ENCODE data around the gene BIN2.

Gene BIN2

GRCh38 chr12:51323966-51324895 lies at the start of gene BIN2:
Gene BIN2, minus strand, starts transcription at chr12:51324174. Its CDS starts 72 bp downstream, at chr12:51324102.
- DNase-seq = no peak

- no peak for DNase-seq
Measured at GRCh38 chr12:51373187-51373586, 49.2 kb upstream of the BIN2 start.

DNA sequence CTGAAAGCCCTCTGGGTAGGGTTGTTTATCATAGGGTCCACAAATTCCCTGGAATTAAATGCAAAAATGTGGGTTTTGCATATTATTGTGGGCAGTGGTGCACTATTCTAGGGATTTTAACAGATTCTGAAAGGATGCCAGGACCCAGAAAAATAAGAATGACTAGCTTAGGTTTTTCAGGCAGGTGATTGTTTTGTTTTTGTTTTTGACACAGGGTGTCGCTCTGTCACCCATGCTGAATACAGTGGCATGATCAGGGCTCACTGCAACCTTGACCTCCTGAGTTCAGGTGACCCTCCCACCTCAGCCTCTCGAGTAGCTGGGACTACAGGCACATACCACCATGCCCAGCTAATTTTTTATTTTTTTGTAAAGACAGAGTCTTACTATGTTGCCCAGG lies 48.0 kb upstream of the BIN2 start:
- no peak for DNase-seq

- peak; percentile 7 to 54 for DNase-seq
Measured at GRCh38 chr12:51371295-51371953, 47.5 kb upstream of the BIN2 start.

DNA sequence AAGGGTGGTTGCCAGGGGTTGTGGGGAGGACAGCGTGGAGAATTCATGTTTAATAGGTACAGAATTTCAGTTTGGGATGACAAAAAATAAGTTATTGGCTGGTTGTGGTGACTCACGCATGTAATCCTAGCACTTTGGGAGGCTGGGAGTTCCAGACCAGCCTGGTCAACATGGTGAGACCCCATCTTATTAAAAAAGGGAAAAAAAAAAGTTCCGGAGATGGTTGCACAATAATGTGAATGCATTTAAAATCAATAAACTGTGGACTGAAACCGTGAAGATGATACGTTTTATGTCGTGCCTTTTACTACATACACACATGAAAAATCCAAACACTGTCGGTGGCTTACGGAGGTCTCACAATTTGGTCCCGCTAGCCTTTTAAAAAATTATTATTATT lies 46.7 kb upstream of the BIN2 start:
- no peak for DNase-seq

DNA sequence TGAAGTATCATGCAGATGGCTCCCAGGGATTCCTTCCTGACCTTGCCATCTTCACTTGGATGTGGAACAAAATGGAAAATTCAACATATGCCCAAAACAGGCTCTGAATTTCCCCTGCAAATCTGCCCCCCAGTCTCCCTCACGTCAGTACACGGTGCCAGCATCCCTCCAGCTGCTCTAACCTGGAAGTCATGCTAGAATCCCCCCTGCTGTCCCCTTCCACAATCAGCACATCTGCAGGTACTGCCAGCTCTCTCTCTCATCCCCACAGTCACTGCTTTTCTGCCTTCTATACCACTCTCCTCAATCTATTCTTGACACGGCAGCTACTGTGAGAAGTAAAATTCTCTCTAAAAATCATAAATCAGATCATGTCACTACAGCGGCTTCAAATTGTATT lies 45.6 kb upstream of the BIN2 start:
- no peak for DNase-seq

- DNase-seq = no peak
Measured at GRCh38 chr12:51368640-51369517, 44.9 kb upstream of the BIN2 start.

DNA sequence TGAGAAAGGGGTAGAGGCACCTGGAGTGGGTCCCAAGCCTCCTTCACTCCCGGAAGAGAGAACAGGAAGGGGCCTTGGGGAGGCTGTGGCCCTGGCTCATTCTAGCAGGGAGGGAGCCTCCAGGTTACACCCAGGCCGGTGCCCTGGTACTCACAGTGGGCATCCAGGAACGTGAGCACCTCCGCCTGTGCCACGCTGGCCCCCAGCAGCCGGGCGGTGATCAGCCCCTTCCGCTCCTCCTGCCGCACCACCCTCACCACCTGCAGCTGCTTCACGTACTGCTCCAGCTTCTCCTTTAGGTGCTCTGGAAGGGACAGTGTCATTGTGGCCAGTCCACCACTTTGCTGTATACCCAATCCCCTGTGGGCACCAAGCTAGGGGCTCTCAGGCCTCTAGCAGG lies 41.3 kb upstream of the BIN2 start:
- no peak for DNase-seq

- no peak for DNase-seq
Measured at GRCh38 chr12:51364001-51364400, 40.0 kb upstream of the BIN2 start.

GRCh38 chr12:51362747-51363342 lies 38.9 kb upstream of the BIN2 start:
- DNase-seq = no peak

GRCh38 chr12:51362307-51362706 lies 38.3 kb upstream of the BIN2 start:
- DNase-seq = no peak

- no peak for DNase-seq
Measured at GRCh38 chr12:51361161-51362016, 37.4 kb upstream of the BIN2 start.

- DNase-seq = no peak
Measured at GRCh38 chr12:51360315-51360714, 36.3 kb upstream of the BIN2 start.

GRCh38 chr12:51359851-51360250 lies 35.9 kb upstream of the BIN2 start:
- no peak for DNase-seq

- no peak for DNase-seq
Measured at GRCh38 chr12:51358496-51358895, 34.5 kb upstream of the BIN2 start.

DNA sequence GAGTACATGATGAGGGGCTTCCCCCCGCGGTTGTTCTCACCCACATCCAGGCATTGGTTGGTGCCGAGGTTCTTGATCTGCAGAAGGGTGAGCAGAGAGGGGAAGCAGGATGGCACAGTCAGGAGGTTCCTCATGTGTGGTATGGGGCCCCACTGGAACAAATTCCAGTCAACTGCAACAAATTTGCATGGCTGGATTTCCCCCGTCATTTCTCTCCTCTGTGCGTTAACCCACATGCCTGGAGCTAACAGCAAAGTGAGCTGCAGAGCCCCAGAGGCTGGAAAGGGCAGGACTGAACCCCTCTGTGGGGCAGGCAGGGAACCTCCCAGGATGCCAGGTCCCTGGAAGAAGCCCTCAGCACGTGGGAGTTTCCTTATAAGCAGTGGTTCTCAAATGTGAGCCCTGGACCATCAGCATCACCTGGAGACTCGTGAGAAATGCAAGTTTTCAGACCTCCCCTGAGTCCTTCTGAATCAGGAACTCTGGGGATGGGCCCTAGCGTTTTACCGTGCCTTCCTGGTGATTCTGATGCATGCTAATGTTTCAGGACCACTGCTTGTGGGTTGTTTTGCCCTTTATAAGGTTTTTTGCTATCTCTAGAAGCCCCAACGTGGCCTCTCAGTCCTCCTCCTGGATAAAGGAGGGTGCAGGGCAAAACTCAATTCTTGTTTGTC lies 33.5 kb upstream of the BIN2 start:
- no peak for DNase-seq

GRCh38 chr12:51351913-51352532 lies 28.0 kb upstream of the BIN2 start:
- DNase-seq = peak in 1 of 2 experiments; percentile 23

GRCh38 chr12:51349026-51349425 lies 25.1 kb upstream of the BIN2 start:
- no peak for DNase-seq

DNA sequence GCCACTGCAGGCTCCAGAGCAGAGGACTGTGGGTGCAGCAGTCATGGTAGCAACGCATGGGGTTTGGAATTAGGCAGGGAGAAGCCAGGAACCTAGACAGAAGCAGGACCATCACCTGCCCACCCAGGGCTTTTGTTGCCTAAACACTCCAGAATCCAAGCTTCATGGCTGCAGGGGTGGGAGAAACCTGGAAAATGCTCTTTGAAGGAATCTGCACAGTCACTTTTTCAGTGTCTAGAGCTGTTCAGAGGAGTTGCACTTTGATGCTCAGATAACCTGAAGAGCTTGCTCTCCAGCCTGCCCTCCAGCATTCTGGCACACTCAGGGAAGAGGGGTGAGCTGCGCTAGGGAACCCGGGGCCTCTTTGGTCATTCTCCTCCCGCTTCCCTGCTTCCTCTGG lies 24.1 kb upstream of the BIN2 start:
- DNase-seq = no peak

DNA sequence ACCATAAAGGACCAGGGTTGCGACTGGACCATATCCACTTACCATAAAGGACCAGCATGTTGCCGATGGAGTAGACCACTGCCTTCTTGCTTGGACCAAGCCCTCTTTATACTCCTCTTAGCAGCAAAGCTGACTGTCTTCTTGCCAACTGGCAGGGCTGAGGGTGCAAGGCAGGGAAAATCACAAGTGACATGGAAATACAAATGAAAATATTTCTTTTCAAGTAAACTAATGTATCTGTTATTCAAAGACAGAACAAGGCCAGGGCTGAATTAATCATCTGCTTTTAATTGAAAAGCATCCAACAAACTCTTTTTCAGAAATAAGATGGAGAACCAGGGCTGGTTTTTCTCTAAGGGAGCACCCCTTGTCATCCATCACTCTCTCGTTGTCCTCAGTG lies 22.6 kb upstream of the BIN2 start, which contains the start of gene CELA1:
TSS of gene CELA1 (minus strand) at position 99 of the 400 bp plus-strand sequence. CDS start at position 58, 41 bp downstream.
- DNase-seq = no peak

DNA sequence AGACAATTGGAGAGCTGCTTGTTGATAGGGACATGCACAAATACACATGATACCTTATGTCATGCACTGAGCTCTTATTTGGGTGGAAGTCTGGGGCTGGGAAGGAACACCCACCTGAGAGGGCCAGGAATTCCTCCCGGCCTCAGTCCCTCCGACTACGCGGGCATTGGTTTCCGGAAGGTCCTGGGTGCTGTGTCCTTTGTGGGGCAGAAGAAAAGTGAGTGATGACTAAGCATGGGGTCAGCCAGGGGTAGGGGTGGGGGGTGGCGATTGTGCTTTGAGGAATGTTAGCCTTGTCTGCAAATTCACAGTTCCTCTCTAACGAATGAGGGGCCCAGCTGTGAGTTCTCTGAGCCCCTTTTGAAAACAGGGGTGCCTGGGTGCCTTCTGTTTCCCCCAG lies 21.7 kb upstream of the BIN2 start:
- DNase-seq = no peak

Measured in NCI-H446 (cell line).